ENCODE results near the gene LCMT1. TPM values are rescaled to one million over a fixed set of nuclear protein-coding genes. Genes with fewer than 3 reads are reported as not detected.

Gene LCMT1
- total and polyA plus RNA-seq, 4 donors, result 21.0 to 34.8 (median 31.0) TPM

GRCh38 chr16:25199457-25199856 is 87.9 kb downstream of the LCMT1 start:
- 93 to 95% methylated on average over 7 of the region's 7 CpGs for WGBS, 2 donors
- Histone ChIP-seq H3K9me3 (ENCODE audit: control insufficient read depth in 4 of 4, insufficient read depth in 3 of 4, low read length in 3 of 4) (peaks cover 0 to 2% (median 0%) of the 10 kb centered on the region in 4 donors), H3K9ac (ENCODE audit: insufficient read depth in 1 of 2, low read length in 2 of 2) (no peak overlapping the region), H3K36me3 (ENCODE audit: control insufficient read depth in 4 of 4, insufficient read depth in 4 of 4, low read length in 4 of 4) (no peaks in the 10 kb centered on the region), H3K27ac (ENCODE audit: low read depth in 1 of 2, low read length in 1 of 2) (no peak overlapping the region), H3K4me1 (ENCODE audit: control insufficient read depth in 5 of 5, insufficient read depth in 5 of 5, low read length in 5 of 5) (no peaks in the 10 kb centered on the region), H3K4me3 (no peak overlapping the region), H3K27me3 (ENCODE audit: control insufficient read depth in 3 of 3, insufficient read depth in 3 of 3, low read length in 2 of 3) (no peaks in the 10 kb centered on the region)
- no peak for DNase-seq
- no peak for TF ChIP-seq CTCF (IDR thresholded peaks at IDR 0.05; ENCODE audit: control extremely low read depth, extremely low read depth)
- no peak for ATAC-seq (ENCODE audit: insufficient read depth, low FRiP score)

GRCh38 chr16:25210758-25211157 is 99.2 kb downstream of the LCMT1 start:
- Histone ChIP-seq H3K9me3 (ENCODE audit: control insufficient read depth in 4 of 4, insufficient read depth in 3 of 4, low read length in 3 of 4) (no peaks in the 10 kb centered on the region), H3K9ac (ENCODE audit: insufficient read depth in 1 of 2, low read length in 2 of 2) (no peak overlapping the region), H3K4me1 (ENCODE audit: control insufficient read depth in 5 of 5, insufficient read depth in 5 of 5, low read length in 5 of 5) (no peaks in the 10 kb centered on the region), H3K4me3 (no peak overlapping the region), H3K27ac (ENCODE audit: low read depth in 1 of 2, low read length in 1 of 2) (no peak overlapping the region), H3K27me3 (ENCODE audit: control insufficient read depth in 3 of 3, insufficient read depth in 3 of 3, low read length in 2 of 3) (no peaks in the 10 kb centered on the region), H3K36me3 (ENCODE audit: control insufficient read depth in 4 of 4, insufficient read depth in 4 of 4, low read length in 4 of 4) (no peaks in the 10 kb centered on the region)
- DNase-seq (no peak), ATAC-seq (ENCODE audit: insufficient read depth, low FRiP score) (no peak)
- no peak for TF ChIP-seq CTCF (IDR thresholded peaks at IDR 0.05; ENCODE audit: control extremely low read depth, extremely low read depth)
- WGBS, 2 donors, result 35 to 42% methylated on average over 4 of the region's 4 CpGs

GRCh38 chr16:25212636-25213035 is 101.1 kb downstream of the LCMT1 start:
- 84 to 96% methylated on average over 2 of the region's 2 CpGs for WGBS, 2 donors
- Histone ChIP-seq H3K27me3 (ENCODE audit: control insufficient read depth in 3 of 3, insufficient read depth in 3 of 3, low read length in 2 of 3) (no peaks in the 10 kb centered on the region), H3K36me3 (ENCODE audit: control insufficient read depth in 4 of 4, insufficient read depth in 4 of 4, low read length in 4 of 4) (no peaks in the 10 kb centered on the region), H3K4me1 (ENCODE audit: control insufficient read depth in 5 of 5, insufficient read depth in 5 of 5, low read length in 5 of 5) (no peaks in the 10 kb centered on the region), H3K9me3 (ENCODE audit: control insufficient read depth in 4 of 4, insufficient read depth in 3 of 4, low read length in 3 of 4) (no peaks in the 10 kb centered on the region), H3K27ac (ENCODE audit: low read depth in 1 of 2, low read length in 1 of 2) (no peak overlapping the region), H3K9ac (ENCODE audit: insufficient read depth in 1 of 2, low read length in 2 of 2) (no peak overlapping the region), H3K4me3 (no peak overlapping the region)
- DNase-seq (no peak), ATAC-seq (ENCODE audit: insufficient read depth, low FRiP score) (no peak)
- TF ChIP-seq CTCF (IDR thresholded peaks at IDR 0.05; ENCODE audit: control extremely low read depth, extremely low read depth), result no peak

GRCh38 chr16:25213709-25214397 is 102.3 kb downstream of the LCMT1 start:
- no peak overlapping the region for H3K4me3 ChIP-seq
- WGBS, 2 donors, result 45 to 70% methylated on average over 6 of the region's 6 CpGs
- H3K27ac ChIP-seq (ENCODE audit: low read depth in 1 of 2, low read length in 1 of 2), result no peak overlapping the region
- H3K9me3 ChIP-seq (ENCODE audit: control insufficient read depth in 4 of 4, insufficient read depth in 3 of 4, low read length in 3 of 4), result no peaks in the 10 kb centered on the region
- H3K27me3 ChIP-seq (ENCODE audit: control insufficient read depth in 3 of 3, insufficient read depth in 3 of 3, low read length in 2 of 3), result no peaks in the 10 kb centered on the region
- no peak overlapping the region for H3K9ac ChIP-seq (ENCODE audit: insufficient read depth in 1 of 2, low read length in 2 of 2)
- DNase-seq, result no peak
- no peaks in the 10 kb centered on the region for H3K4me1 ChIP-seq (ENCODE audit: control insufficient read depth in 5 of 5, insufficient read depth in 5 of 5, low read length in 5 of 5)
- no peaks in the 10 kb centered on the region for H3K36me3 ChIP-seq (ENCODE audit: control insufficient read depth in 4 of 4, insufficient read depth in 4 of 4, low read length in 4 of 4)
- no peak for TF ChIP-seq CTCF (IDR thresholded peaks at IDR 0.05; ENCODE audit: control extremely low read depth, extremely low read depth)
- ATAC-seq (ENCODE audit: insufficient read depth, low FRiP score), result no peak

Data from lung (tissue), 12 donors.